ENCODE measurements around the gene GAREM1. TPM values are rescaled to one million over a fixed set of nuclear protein-coding genes. Genes with fewer than 3 reads are reported as not detected.

Gene GAREM1
- total and polyA plus RNA-seq, 7 donors, result 2.3 to 10.3 (median 7.2) TPM

DNA sequence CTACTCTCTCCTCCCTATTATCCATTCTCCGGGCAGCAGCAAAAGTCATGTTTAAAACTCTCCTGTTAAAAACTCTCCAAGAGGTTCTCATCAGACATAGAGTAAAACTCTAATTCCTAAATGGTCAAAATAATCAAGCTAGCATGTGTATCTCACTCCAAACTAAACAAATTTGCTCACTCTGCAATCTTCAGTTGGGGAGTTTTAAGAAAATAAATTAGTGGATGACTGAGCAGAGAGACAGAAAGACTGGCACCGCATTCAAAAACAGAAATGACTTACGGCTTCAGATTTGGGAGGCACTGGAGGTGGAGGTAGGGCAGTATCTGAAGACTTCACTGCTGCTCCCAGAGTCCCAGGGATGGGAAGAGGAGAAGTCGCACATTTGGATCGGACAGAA is 183.9 kb downstream of the GAREM1 start:
- TF ChIP-seq, protein P1, sequence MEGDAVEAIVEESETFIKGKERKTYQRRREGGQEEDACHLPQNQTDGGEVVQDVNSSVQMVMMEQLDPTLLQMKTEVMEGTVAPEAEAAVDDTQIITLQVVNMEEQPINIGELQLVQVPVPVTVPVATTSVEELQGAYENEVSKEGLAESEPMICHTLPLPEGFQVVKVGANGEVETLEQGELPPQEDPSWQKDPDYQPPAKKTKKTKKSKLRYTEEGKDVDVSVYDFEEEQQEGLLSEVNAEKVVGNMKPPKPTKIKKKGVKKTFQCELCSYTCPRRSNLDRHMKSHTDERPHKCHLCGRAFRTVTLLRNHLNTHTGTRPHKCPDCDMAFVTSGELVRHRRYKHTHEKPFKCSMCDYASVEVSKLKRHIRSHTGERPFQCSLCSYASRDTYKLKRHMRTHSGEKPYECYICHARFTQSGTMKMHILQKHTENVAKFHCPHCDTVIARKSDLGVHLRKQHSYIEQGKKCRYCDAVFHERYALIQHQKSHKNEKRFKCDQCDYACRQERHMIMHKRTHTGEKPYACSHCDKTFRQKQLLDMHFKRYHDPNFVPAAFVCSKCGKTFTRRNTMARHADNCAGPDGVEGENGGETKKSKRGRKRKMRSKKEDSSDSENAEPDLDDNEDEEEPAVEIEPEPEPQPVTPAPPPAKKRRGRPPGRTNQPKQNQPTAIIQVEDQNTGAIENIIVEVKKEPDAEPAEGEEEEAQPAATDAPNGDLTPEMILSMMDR (IDR thresholded peaks at IDR 0.05), result no peak
- ATAC-seq (no peak), DNase-seq (no peak)
- Histone ChIP-seq H3K9me3 (no peaks in the 10 kb centered on the region), H3K36me3 (ENCODE audit: insufficient read depth in 1 of 2, low read depth in 1 of 2) (peaks cover 0 to 15% of the 10 kb centered on the region in 2 donors), H3K4me1 (no peaks in the 10 kb centered on the region), H3K27ac (no peak overlapping the region), H3K27me3 (ENCODE audit: insufficient read depth in 3 of 3, low read length in 2 of 3) (no peaks in the 10 kb centered on the region), H3K4me3 (no peak overlapping the region)
- 82 to 94% (median 90%) methylated on average over 5 of the region's 5 CpGs for WGBS, 3 donors
- intact Hi-C loops (cut with DNase I), result loop anchor here (5.0 kb wide), 2 partner anchors 186 to 266 kb away; partner anchors contain the start of gene GAREM1 (in 2 of the 2)

DNA sequence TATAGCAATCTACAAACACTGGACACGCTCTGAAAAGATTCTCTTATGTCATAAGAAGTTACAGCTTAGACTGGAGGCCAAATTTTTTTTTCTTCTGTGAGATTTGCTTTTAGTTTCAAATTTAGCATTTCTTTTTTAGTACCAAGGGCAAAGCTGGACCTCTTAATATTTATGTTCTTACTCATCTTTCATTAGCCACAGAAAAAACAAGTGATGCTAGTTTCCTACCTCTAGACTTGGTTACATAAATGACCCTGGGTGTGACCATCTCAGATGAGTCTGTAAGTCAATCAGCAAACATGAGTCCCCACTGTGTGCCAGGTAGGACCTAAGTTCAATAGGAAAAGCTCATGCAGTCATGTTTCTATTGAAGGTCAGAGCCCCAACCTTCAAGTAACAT is 186.4 kb downstream of the GAREM1 start:
- Histone ChIP-seq H3K4me3 (no peak overlapping the region), H3K27ac (no peak overlapping the region), H3K4me1 (no peaks in the 10 kb centered on the region), H3K27me3 (ENCODE audit: insufficient read depth in 3 of 3, low read length in 2 of 3) (no peaks in the 10 kb centered on the region), H3K9me3 (no peaks in the 10 kb centered on the region), H3K36me3 (ENCODE audit: insufficient read depth in 1 of 2, low read depth in 1 of 2) (peaks cover 0 to 15% of the 10 kb centered on the region in 2 donors)
- intact Hi-C loops (cut with DNase I), result no loop called here
- TF ChIP-seq, protein P1 (IDR thresholded peaks at IDR 0.05), result no peak
- DNase-seq, result no peak
- WGBS, 3 donors, result 76 to 83% (median 78%) methylated on average over 1 of the region's 1 CpG
- ATAC-seq, result no peak

DNA sequence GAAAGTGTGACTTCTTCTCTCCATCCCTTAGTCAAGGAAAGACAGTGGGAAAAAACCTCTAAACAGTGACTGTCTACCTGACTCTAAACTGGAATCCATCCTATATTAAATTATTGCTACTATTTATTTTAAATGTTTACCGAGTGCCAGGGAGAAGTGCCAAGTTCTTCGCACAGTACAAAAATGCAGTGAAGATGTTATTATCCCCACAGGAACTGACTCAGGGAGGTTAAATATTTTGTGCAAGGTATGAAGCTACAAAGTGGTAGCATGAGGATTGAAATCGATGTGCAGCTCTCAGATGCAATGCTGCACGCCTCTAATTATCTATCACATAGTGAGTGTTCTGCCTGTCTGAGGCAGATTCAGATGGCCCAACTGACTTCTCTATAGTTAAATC is 189.8 kb downstream of the GAREM1 start:
- WGBS, 3 donors, result 63 to 76% (median 71%) methylated on average over 4 of the region's 4 CpGs
- Histone ChIP-seq H3K27me3 (ENCODE audit: insufficient read depth in 3 of 3, low read length in 2 of 3) (no peaks in the 10 kb centered on the region), H3K27ac (no peak overlapping the region), H3K4me3 (no peak overlapping the region), H3K9me3 (no peaks in the 10 kb centered on the region), H3K36me3 (ENCODE audit: insufficient read depth in 1 of 2, low read depth in 1 of 2) (no peaks in the 10 kb centered on the region), H3K4me1 (no peaks in the 10 kb centered on the region)
- TF ChIP-seq, protein P1 (IDR thresholded peaks at IDR 0.05), result no peak
- ATAC-seq (no peak), DNase-seq (no peak)
- intact Hi-C loops (cut with DNase I), result no loop called here

DNA sequence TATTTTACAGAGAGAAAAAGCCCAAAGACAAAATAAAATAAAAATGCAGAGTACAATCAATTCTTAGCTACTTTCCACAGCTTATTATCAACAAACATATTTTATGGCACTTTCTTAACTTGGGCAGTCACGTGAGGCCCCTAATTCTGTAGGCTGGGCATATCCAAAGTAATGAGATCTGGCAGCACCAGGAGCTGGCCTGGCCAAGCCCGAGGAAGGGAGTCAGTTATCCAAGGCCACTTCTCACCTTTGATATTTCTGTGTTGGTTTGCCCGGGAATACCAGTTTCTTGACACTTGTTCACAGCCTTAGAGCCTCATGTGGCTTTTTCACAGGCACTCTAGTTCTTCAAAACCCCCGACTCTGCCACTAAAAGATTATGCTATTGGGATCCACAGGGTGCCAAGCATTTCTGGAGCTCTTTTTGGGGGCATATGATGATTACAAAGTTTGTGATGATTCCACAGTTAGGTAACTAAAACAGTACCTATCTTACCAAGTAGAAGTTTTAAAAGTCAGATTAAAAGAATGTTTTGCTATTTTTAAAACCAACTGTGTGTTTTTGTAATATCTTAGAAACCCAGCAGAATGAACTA is 190.4 kb downstream of the GAREM1 start:
- Histone ChIP-seq H3K27me3 (ENCODE audit: insufficient read depth in 3 of 3, low read length in 2 of 3) (no peaks in the 10 kb centered on the region), H3K9me3 (no peaks in the 10 kb centered on the region), H3K27ac (no peak overlapping the region), H3K4me3 (no peak overlapping the region), H3K36me3 (ENCODE audit: insufficient read depth in 1 of 2, low read depth in 1 of 2) (no peaks in the 10 kb centered on the region), H3K4me1 (no peaks in the 10 kb centered on the region)
- DNase-seq (no peak), ATAC-seq (no peak)
- TF ChIP-seq, protein P1 (IDR thresholded peaks at IDR 0.05), result no peak
- intact Hi-C loops (cut with DNase I), result no loop called here
- WGBS, 3 donors, result 46 to 65% (median 52%) methylated on average over 4 of the region's 4 CpGs

Data from psoas muscle (tissue), 8 donors.